Measurements from ENCODE around the gene TYW1.
"Not testable (repeated sequence)": the region's sequence is repeated elsewhere in the genome, so short reads cannot be mapped to it uniquely, and the experiment has no call there.

Gene TYW1

DNA sequence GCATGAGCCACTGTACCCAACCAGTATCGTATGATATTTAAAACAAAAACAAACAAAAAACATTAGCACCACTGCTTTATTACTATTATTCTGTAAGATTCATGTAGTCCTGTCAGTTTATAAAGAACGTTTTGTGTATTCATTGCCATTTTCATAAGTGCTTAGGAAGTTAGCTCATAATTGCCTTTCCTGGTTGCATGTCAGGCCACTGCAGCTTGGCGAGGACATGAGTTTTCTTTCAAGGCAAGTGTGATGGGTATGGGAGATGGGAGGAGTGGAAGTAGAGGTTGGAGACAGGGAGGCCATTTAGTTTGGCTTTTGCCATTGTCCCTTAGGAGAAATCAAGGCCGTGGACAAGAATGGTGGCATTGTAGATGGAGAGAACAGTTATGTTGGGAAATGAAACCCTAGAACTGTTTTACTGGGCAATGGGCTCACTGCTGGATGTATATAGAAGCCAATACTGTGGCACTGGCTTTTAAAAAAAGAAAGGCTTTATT lies 48.9 kb downstream of the TYW1 start:
- in situ Hi-C loops (cut with HindIII; ENCODE audit: low sequenced_read_pairs): no loop called here

DNA sequence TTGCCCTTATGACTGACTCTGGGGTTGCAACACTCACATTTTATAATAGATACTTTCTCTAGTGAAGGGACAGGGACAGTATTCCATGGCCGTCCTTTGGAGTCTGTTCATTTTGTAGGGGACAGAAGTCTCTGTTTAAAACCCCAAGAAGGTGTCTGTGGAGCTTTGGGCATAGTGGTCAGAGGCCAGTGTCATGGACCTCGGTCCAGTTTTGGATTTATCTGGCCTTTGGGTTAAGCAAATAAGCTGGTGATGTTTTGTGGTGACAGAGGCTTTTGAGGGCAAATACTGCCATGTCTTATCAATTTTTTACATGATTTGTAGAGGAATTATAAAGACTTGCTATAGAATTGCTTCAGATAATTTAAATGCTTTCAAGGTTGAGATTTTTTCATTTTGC lies 50.2 kb downstream of the TYW1 start:
- in situ Hi-C loops (cut with HindIII; ENCODE audit: low sequenced_read_pairs): not testable (repeated sequence)

DNA sequence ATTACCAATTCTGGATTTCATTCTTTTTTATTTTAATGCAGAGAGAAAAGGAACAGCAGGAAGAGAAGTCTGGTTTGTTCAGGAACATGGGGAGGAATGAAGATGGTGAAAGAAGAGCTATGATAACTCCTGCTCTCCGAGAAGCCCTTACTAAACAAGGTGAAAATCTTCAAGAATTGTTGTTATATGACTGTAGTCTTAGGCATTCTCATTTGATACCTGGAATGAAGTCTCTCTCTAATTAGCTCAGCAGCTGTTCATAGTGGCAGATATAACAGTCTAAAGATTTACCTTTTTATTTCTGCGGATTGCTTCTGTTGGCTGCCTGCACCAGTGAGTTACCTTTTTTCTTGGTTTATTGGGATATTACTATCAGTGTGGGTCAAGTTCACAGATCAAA lies 53.3 kb downstream of the TYW1 start:
- in situ Hi-C loops (cut with HindIII; ENCODE audit: low sequenced_read_pairs): not testable (repeated sequence)

DNA sequence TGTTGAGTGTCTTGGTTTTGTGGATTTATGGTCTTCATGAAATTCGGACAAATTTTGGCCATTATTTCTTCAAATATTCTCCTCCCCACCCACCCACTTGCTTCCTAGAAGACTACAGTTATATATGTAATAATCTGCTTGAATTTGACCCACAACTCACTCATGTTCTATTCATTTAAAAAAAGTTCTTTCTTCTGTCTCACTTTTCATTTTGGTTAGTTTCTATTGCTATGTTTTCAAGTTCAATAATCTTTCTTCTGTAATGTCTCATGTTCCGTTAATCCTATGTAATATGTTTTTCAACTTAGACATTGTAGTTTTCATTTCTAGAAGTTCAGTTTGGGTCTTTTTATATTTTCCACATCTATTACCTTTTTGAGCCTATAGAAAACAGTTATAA lies 55.5 kb downstream of the TYW1 start:
- in situ Hi-C loops (cut with HindIII; ENCODE audit: low sequenced_read_pairs): not testable (repeated sequence)

DNA sequence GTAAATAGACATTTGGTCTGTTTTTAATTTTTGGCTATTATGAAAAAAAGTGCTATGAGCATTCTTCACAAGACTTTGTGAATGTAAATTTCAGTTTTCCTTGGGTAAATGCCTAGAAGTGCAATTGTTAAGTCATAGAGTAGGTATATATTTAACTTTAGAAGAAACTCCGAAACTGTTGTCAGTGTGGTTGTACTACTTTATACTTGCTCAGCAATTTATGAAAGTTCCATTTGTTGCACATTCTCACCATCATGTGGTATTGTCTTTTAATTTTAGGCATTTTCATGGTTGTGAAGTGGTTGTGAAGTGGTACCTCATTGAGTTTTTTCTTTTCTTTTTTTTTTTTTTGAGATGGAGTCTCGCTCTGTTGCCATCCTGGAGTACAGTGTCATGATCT lies 60.0 kb downstream of the TYW1 start:
- in situ Hi-C loops (cut with HindIII; ENCODE audit: low sequenced_read_pairs): no loop called here

DNA sequence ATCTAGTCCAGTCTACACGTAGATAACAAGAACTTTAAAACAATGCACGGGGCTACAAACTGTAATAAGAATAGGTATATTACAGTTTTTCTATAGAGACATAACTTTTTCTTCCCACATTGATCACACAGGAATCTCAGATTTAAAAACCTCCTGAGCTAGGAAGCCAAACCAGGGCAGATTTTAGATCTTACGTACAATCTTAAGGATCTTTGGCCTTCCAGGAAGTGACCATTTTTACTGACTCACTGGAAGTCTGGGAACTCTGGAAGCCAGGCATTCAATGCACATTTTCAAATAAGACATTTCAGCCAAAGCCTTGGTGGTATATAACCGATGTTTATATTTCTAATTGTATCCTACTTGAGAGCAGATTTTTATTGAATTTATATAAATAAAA lies 64.7 kb downstream of the TYW1 start:
- in situ Hi-C loops (cut with HindIII; ENCODE audit: low sequenced_read_pairs): not testable (repeated sequence)

DNA sequence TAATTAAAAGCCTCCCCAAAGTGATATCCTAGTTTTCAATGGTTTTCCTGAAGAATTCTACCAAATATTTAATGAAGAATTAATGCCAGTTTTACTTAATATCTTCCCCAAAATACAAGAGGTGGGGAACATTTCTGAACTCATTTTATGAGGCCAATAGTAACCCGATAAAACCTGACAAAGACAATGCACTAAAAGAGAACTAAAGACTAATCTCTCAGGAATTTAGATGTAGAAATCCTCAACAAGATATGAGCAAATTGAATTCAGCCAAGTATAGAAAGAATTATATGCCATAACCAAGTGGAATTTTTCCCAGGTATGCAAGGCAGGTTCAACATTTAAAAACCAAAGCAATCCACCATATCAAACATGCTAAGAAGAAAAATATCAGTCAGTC lies 66.2 kb downstream of the TYW1 start:
- in situ Hi-C loops (cut with HindIII; ENCODE audit: low sequenced_read_pairs): not testable (repeated sequence)

DNA sequence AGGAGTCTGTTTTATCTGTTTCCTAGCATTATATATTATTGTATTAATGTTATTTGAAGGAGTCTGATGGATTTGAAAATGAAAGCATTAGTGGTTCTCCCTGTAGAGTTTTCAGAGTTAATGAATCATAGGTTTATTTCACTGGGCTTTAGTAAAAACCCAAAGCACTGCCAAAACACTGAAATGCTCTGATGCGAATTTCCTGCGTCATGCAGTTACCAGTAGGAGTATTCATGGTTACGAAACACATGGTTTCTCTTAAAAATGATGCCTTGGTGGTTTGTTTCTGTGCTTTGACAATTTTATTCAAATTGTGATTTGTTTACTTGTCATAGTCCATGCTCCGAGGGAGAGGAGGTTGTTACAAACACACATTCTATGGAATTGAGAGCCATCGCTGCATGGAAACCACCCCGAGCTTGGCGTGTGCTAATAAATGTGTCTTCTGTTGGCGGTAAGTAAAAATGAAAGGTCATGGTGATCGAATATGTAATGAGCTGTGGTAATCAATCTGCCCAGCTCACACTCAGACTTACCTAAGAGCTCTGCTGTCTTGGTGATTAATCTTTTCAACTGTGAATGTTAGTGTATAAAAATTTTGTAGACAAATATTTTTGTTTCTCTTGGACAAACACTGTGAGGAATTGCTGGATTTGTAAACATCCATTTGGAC lies 70.5 kb downstream of the TYW1 start:
- in situ Hi-C loops (cut with HindIII; ENCODE audit: low sequenced_read_pairs): not testable (repeated sequence)

DNA sequence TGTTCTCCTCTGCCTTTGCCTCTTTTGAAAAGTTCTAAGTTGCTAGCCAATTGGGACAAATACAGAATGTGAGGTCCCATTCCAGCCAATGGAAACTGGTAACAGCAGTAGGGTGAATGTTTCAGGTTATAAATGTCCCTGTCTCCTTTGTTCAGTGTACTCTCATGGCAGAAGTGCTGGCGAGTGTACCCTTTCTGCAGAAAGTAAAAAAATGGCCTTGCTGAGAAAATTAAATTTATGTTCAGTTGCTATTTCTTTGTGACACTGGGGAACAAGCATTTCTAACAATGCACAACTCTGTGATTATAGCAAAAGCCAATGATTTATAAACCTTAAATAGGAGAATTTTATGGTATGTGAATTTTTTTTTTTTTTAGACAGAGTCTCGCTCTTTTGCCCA lies 79.5 kb downstream of the TYW1 start:
- in situ Hi-C loops (cut with HindIII; ENCODE audit: low sequenced_read_pairs): not testable (repeated sequence)

DNA sequence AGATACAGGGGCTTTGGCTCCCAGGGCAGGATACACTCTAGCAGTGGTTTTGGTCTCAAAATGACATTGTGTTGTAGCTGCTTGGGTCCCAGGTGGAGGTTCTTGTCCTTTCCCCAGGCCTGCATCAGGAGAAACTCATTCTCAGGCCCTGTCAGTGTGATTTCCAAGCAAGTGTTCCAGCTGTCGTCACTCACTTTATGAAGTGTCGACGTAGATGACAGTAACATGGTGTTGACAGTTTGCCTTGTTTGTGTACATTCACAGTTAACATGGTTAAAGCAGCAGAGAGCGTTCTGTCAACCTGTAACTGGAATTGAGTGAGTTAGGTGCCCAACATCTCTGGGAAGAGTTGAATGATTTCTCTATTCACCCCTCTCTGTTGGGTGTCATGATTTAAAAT lies 86.2 kb downstream of the TYW1 start:
- in situ Hi-C loops (cut with HindIII; ENCODE audit: low sequenced_read_pairs): not testable (repeated sequence)

DNA sequence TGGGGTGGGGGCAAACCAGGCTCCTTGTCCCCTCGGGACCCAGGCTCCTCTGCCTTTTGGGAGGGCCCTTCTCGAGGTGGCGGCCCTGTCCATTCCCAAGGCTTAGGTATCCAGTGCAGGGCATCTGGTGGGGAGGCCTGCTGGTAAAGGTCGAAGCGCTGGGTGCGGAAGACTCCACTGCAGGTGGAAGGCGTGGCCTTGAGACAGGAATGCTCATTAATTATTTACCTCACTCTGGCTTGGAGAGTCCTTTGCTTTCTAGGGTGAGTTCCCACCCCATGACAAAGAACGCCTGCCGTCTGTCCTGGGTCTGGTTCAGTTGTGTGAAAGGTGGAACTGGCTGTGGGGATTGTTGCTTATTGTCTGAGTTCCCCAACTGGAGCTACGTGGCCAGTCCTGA lies 92.6 kb downstream of the TYW1 start:
- in situ Hi-C loops (cut with HindIII; ENCODE audit: low sequenced_read_pairs): not testable (repeated sequence)

DNA sequence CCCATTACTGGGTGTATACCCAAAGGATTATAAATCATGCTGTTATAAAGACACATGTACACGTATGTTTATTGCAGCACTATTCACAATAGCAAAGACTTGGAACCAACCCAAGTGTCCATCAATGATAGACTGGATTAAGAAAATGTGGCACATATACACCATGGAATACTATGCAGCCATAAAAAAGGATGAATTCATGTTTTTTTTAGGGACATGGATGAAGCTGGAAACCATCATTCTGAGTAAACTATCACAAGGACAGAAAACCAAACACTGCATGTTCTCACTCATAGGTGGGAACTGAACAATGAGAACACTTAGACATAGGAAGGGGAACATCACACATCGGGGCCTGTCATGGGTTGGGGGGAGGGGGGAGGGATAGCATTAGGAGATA lies 94.4 kb downstream of the TYW1 start:
- in situ Hi-C loops (cut with HindIII; ENCODE audit: low sequenced_read_pairs): not testable (repeated sequence)

DNA sequence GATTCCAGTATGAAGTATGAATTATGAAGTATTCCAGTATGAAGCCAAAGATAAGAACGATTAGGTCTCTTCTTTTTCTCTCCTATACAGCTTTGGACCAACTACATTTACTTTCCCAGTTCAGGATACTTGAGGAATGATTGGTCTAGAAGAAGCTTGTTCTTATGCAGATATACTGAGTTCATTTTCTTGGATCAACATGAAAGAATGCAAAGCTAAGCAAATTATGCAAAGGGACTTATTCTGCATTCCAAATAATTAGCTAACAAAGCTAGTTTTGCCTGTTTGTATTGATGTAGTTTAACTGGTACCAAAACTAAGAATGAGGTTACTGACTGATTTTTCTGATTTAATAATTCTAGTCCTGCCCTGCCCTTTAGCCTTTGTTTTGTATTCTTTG lies 101.4 kb downstream of the TYW1 start:
- in situ Hi-C loops (cut with HindIII; ENCODE audit: low sequenced_read_pairs): not testable (repeated sequence)

DNA sequence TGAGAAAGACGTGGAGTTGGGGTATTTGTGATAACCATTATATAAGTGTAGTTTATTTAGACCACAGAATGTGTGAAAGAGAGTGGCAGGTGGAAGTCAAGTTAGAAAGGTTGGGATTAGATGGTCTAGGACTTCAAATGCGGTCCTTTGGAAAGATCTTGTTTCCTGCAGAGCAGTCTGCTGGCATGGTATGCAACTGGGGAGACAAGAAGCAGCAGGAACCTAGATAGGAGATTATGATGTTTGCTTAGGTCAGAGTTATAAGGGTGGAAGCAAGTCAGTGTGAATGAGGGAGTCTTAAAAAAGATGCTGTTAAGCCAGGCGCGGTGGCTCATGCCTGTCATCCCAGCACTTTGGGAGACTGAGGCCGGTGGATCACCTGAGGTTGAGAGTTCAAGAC lies 102.8 kb downstream of the TYW1 start:
- in situ Hi-C loops (cut with HindIII; ENCODE audit: low sequenced_read_pairs): not testable (repeated sequence)

DNA sequence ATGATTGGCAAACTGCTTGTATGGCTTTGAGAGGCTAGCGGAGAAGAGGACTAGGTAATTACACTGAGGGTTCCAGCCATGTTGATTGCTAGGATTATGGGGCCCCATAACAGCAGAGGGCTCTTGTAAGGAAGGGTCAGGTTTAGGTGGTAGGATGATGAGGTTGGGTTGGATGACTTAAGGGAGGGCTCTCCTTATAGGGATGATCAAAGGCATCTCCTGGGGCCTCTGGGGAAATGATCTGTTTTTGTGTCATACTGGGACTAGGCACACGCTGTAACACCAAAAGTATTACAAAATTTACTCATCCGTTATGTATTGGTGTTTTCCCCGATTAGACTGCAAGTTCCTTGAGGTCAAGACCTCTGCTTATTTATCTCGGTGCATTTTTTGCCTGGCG lies 103.4 kb downstream of the TYW1 start:
- in situ Hi-C loops (cut with HindIII; ENCODE audit: low sequenced_read_pairs): not testable (repeated sequence)

DNA sequence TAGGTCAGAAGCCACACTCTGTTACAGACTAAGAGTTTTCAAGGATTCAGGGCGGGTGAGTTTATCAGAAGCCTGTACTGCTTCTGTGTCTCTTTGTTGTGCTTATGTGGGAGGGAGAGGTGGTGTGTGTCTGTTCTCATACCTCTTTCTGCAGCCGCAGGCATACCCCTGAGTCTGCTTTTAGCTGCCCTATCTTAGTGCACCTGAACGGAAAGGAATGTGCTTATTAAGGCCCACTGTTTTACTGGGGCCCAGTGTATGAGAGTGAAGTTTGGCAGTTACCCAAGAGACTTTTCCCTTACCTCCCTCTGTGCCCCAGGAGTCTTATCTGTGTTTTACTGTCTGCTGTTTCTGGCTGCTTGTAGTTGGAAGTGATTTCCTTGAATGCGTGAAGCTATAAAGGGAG lies 104.3 kb downstream of the TYW1 start:
- in situ Hi-C loops (cut with HindIII; ENCODE audit: low sequenced_read_pairs): no loop called here

DNA sequence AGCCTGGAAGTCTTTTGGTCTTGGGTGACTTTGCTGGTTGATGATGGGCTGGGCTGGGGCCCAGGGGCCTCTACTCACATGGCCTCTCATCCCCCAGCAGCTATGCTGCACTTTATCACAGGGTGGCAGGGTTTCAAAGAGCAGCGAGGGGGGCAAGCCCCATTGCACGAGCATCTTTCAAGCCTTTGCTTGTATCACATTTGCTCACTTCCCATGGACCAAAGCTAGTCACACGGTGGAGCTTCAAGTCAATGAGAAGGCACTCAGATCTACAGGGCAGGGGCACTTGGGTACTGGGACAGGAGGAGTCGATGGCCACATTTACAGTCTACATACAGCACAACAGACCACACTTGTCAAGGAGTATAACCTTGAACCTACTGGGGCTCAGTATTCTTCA lies 108.3 kb downstream of the TYW1 start:
- in situ Hi-C loops (cut with HindIII; ENCODE audit: low sequenced_read_pairs): not testable (repeated sequence)

DNA sequence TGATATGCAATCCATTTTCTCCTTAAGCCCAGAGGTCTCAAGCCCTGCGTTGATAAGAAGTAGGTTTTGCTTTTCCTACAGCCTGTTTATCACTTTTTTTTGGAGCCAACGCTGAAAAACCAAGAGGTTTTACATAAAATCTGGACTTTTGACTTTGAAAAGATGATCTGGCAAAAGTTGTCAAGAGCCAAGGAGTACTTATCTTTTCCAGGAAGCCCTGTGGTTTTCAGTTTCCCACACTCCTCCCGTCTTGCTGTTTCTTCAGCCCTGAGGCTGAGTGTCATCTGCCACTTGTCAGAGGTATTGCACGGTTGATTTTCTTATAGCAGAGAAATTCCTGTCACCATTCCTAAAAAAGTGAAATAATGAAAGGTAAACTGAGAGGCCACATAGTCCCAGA lies 108.7 kb downstream of the TYW1 start:
- in situ Hi-C loops (cut with HindIII; ENCODE audit: low sequenced_read_pairs): no loop called here

DNA sequence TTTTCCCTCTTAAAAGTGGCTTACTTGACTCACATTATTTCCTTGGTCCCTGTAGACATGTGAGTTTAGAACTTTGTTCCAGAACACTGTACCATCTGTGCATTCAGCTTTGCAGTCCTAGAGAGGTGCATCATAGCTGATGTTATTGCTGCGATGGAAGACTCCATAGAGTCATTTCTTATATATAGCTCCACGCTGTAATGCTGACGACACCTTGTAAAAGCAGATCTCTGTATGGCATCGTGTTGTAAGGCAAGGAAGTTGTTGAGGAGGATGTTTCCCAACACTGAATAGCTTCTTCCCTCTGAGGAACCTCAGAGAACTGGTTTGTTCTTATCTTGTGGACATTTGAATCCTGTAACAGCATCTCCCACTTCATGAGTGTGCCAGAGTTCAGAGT lies 109.6 kb downstream of the TYW1 start:
- in situ Hi-C loops (cut with HindIII; ENCODE audit: low sequenced_read_pairs): not testable (repeated sequence)

DNA sequence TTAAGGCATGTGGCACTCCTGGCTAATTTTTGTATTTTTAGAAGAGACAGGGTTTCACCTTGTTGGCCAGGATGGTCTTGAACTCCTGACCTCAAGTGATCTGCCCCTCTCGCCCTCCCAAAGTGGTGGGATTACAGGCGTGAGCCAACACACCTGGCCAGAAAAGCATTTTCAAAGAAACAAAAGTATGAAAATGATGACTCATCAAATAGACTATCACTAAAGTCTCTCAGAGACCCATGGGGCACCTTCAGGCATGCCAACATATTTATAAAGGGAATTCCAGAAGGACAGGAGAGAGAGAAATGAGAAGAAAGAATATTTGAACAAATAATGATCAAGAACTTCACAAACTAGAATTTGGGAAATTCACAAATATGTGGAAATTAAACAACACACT lies 114.7 kb downstream of the TYW1 start:
- in situ Hi-C loops (cut with HindIII; ENCODE audit: low sequenced_read_pairs): not testable (repeated sequence)

DNA sequence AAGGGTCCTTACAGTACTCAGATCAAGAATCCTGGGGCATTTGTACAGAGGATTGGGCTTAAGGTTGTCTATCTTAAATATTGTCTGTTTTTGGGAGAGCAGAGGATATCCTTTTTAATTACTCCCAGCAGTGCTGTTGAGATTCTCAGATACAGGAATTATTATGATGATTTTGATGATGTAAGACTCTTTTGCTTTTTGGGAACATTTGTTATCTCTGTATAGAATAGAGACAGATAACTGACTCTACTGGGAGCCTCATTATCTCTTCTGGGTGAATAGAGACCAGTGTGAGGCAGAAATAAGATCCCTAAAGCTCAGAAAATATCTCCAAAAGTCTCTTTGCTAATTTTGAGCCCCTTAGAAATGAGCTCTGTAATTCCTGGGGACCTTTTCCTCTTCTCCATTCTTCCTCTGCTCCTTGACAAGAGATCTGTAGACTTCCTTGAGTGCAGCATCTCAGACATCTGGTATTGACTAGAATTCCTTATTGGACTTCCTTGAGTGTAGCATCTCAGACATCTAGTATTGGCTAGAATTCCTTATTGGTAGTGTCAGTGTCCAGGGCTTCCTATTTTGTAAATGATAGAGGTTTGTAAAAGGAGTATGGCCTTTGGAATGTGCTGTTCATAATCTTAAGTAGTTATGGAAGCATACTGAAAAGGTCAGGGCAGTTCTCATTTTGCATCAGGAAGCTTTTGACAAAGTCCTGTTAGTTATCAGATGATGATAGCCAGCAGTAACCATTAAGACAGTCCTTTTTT lies 118.0 kb downstream of the TYW1 start:
- in situ Hi-C loops (cut with HindIII; ENCODE audit: low sequenced_read_pairs): not testable (repeated sequence)

DNA sequence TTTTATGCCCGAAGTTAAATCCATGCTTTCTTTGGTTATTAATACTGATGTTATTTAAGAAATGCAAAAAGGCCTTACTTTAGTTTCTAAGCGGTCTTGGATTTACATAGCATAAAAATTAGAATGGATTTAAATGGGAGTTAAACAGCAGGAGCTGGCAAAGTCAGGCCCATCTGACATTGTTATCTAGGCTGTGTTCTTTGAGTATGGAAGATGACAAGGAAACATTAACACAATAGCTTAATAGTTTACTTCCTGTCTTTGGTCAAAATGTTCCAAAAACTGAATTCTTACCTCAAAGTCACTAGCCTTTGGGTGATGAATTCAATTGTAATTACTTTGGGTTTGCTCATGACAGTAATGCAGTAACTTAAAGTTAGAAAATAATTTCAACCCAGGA lies 123.9 kb downstream of the TYW1 start:
- in situ Hi-C loops (cut with HindIII; ENCODE audit: low sequenced_read_pairs): not testable (repeated sequence)

Data from endothelial cell of hepatic sinusoid (primary cell).